Stomach smooth muscle (tissue), 2 donors: ENCODE results near the gene LEMD1.

Experiments
- H3K27ac ChIP-seq: one replicate; pipeline ENCODE4 v1.7.0; 2013; ENCODE audit warnings: mild to moderate bottlenecking, low read length, inconsistent platforms
- H3K27me3 ChIP-seq, 2 donors: one replicate each; pipeline ENCODE4 v1.7.0; 2013; ENCODE audit warnings: low read length in 2 of 2; ENCODE audit not compliant: insufficient read depth in 2 of 2, control insufficient read depth in 1 of 2
- H3K36me3 ChIP-seq, 2 donors: one replicate each; pipeline ENCODE4 v1.7.0; 2013; ENCODE audit warnings: low read length in 2 of 2; ENCODE audit not compliant: control insufficient read depth in 2 of 2, insufficient read depth in 2 of 2
- H3K4me1 ChIP-seq: one replicate; pipeline ENCODE4 v1.7.0; 2013; ENCODE audit warnings: low read length; ENCODE audit not compliant: control insufficient read depth, insufficient read depth
- H3K4me3 ChIP-seq, 2 donors: one replicate each; pipeline ENCODE4 v1.7.0; 2013; ENCODE audit warnings: low read length in 2 of 2
- H3K9ac ChIP-seq, 2 donors: one replicate each; pipeline ENCODE4 v1.7.0; 2013; ENCODE audit warnings: low read length in 2 of 2, mild to moderate bottlenecking in 1 of 2
- H3K9me3 ChIP-seq, 2 donors: one replicate each; pipeline ENCODE4 v1.7.0; 2013; ENCODE audit warnings: low read length in 2 of 2; ENCODE audit not compliant: control insufficient read depth in 2 of 2
- donor health status: healthy.
- donor health status: Pancreatic carcinoma.

The LEMD1 gene, protein sequence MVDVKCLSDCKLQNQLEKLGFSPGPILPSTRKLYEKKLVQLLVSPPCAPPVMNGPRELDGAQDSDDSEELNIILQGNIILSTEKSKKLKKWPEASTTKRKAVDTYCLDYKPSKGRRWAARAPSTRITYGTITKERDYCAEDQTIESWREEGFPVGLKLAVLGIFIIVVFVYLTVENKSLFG

DNA sequence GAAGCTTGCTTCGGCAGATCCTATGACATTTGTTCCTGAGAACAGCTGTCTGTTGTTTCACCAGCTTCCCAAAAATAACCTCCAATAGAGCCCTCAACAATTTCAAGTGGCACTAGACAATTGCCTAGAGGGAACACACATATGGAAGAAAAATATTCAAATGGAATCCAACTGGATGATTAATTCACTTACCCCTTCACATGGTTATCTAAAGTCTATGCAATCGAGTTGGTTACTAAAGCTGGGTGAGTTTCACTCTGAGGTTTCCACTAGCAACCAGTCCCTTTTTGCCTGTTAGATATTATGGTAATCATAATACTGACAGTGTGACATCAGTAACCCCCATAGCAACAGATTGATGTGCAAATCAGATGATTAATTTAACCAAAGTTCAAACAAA, at the start of gene LEMD1:
TSS of gene LEMD1 (minus strand) at position 259 of the 400 bp plus-strand sequence. CDS start 1,520 bp downstream, outside the sequence.
- Histone ChIP-seq H3K4me1 (no peaks in the 10 kb centered on the region), H3K36me3 (no peaks in the 10 kb centered on the region), H3K27me3 (peaks cover 0 to 3% of the 10 kb centered on the region in 2 donors), H3K4me3 (no peak within 1 kb of the TSS), H3K27ac (no peak within 1 kb of the TSS), H3K9ac (no peak within 1 kb of the TSS), H3K9me3 (no peaks in the 10 kb centered on the region)

DNA sequence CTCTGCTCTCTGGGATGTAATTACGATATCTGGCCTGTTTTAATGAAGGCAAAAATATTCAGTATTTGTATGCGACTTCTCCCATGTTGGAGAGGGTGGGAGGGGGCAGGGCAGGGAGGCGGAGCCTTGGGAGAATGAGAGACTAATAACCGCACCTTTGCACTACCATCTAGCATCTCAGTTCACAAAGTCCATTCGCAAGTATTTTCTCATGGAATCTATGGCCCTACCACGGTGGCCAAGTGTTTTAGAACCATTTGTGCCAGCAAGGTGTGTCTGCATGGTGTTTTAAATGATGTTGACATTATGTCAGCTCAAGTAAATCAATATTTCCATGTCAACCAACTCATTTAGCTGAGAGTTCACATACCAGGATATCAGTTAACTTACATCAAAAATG, 48.3 kb upstream of the LEMD1 start:
- Histone ChIP-seq H3K9me3 (peaks cover 4 to 5% of the 10 kb centered on the region in 2 donors), H3K9ac (no peak overlapping the region), H3K27me3 (peaks cover 8 to 23% of the 10 kb centered on the region in 2 donors), H3K36me3 (no peaks in the 10 kb centered on the region), H3K27ac (no peak overlapping the region), H3K4me1 (no peaks in the 10 kb centered on the region), H3K4me3 (no peak overlapping the region)

DNA sequence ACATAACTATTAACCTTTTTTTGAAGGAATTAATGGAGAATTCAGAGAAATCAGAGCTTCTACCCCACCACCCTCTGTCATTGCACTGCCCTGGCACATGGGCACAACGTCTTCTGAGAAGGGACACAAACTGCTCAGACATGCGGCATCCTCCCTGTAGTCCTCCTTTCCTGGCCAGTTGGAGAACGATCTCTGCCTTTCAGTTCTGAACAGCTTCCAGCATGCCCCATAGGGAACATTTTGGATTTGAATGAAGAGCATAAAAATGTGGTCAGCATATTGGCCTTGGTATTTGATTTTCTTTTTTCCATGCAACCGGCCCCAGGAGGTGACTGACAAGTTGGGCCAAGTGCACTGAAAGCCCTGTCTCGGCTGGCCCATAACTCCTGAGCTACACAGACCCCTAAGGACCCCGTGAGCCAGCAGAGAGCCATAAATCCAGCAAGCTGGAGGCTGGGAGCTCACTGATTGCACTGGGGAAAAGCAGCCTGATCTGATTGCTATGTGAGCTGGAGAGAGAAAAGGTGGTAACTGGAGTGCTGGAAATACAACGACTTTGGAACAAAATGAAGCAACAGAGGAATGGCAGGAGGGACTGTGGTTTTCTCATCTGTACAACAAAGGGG, 44.9 kb upstream of the LEMD1 start:
- H3K9me3 ChIP-seq = no peaks in the 10 kb centered on the region
- peaks cover 2 to 10% of the 10 kb centered on the region in 2 donors for H3K27me3 ChIP-seq
- H3K4me1 ChIP-seq = no peaks in the 10 kb centered on the region
- H3K9ac ChIP-seq = no peak overlapping the region
- no peak overlapping the region for H3K27ac ChIP-seq
- H3K36me3 ChIP-seq = no peaks in the 10 kb centered on the region
- no peak overlapping the region for H3K4me3 ChIP-seq

DNA sequence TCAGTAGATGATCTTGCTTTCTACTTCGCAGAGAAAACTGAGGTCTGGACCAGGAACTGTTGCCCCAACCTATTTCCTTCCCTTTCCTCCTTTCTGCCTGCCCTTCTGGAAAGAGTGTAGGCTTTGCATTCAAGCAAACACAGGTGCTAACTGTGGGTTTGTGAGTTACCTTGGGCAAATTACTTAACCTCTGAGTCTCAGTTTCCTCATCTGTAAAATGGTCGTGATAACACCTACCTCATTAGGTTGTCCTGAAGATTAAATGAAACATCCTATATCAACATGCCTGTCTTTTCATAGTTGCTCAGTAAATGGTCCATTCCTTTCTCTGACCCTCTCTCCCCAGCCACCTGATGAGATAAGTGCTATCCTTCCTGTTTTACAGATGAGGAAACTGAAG, 43.5 kb upstream of the LEMD1 start:
- no peak overlapping the region for H3K4me3 ChIP-seq
- H3K9ac ChIP-seq = no peak overlapping the region
- H3K36me3 ChIP-seq = no peaks in the 10 kb centered on the region
- H3K27me3 ChIP-seq = peaks cover 2 to 15% of the 10 kb centered on the region in 2 donors
- no peaks in the 10 kb centered on the region for H3K4me1 ChIP-seq
- H3K9me3 ChIP-seq = no peaks in the 10 kb centered on the region
- H3K27ac ChIP-seq = no peak overlapping the region

DNA sequence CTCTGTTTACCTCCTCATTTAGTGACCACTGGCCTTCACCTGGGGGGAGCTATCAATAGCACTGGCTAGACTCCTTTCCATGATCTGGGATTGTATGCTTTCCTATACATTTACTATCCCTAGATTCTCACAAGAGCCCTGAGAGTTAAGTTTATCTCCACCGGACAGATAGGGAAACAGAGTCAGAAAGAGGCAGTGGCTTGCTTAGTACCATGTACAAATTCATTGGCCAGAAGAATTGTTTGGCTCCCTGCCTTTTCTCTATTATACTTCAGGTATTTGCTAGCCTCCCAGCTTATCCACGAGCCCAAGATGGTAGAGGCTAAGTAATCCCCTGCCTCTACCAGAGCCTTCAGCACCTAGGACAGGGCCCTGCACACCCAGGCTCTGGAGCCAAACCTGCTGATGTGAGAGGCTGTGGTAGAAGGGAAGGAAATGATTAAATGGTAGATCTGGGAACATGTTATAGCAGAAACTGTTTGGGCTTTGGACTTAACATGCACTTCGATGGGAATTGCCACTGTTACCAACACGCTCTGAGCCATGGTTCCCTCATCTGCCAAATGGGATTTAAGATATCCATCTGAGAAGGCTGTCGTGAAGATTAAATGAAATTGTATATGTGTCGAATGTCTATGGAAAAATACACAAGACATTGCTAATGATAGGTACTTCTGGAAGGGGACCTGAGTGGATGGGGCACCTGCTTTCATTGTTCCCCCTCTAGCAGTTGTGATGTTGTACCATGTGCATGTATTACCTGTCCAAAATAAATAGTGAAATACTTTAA, 37.1 kb upstream of the LEMD1 start:
- Histone ChIP-seq H3K36me3 (no peaks in the 10 kb centered on the region), H3K9me3 (no peaks in the 10 kb centered on the region), H3K27me3 (peaks cover 51 to 54% of the 10 kb centered on the region in 2 donors), H3K27ac (no peak overlapping the region), H3K4me3 (no peak overlapping the region), H3K9ac (no peak overlapping the region), H3K4me1 (peaks cover 16% of the 10 kb centered on the region)

DNA sequence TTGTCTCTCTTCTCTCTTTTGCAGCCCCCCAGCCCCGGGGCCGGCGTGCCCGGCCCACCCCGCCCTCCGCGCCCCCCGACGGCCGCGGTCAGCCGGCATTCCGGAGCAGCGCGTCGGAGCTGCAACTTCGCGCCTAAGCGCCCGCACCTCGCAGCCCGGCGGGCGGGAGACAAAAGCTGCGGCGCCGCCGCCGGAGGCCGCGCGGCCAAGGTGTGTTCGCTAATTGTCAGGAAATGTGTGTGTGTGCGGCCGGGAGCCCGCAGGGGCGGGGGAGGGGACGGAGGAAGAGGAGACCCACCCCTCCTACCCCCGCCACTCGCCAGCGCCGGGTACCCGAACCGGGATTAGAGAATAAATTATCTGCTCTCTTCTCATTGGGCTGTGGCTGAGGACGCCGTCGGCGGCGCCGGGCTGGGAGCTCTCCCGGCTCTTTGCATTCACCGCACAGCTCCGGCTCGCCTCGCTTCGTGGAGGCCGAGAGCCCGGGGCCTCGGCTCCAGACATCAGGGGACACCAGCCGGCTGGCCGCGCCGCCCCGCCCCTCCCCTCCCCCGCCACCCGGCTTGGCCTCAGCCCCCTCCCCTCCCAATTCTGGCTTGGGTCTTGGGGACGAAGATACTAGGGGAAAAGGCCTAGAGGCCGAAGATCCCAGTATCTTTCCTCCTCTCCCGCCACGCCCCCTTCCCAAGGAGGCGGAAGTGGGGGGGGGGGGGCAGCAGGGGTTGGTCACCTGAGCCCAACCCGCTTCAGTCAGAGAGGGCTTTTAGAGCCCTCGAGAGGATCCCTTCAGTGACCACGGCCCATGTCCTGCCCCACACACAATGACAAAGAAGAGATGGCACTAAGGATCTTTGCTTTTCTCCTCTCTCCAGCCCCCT, 35.3 kb upstream of the LEMD1 start:
- no peak overlapping the region for H3K27ac ChIP-seq
- H3K4me1 ChIP-seq = peaks cover 16% of the 10 kb centered on the region
- peaks cover 67 to 72% of the 10 kb centered on the region in 2 donors for H3K27me3 ChIP-seq
- H3K36me3 ChIP-seq = no peaks in the 10 kb centered on the region
- peak overlapping the region in 1 of 2 donors; percentile 40 for H3K4me3 ChIP-seq
- H3K9ac ChIP-seq = no peak overlapping the region
- H3K9me3 ChIP-seq = no peaks in the 10 kb centered on the region

DNA sequence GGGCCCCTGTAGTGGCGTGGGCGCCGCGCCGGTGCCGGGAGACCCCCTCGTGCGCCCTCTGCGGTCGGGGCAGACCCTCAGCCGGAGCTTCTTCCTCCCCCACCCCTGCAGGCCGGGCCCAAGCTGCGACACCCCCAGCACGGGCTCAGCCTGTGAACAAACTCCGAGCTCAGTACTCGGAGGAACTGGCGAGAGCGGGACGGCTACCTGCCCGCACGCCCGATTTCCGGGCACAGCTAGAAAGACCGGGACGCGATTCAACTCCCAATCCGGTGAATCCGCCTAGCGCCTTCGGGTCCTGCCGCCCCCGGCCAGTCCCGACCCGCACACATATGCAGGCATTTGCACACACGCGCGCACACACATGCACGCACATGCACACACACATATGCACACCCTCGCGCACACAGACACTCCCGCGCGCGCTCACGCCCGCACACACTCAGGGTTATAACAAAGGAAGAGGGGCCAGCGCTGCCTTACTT, 34.6 kb upstream of the LEMD1 start:
- H3K27me3 ChIP-seq = peaks cover 71 to 79% of the 10 kb centered on the region in 2 donors
- H3K36me3 ChIP-seq = no peaks in the 10 kb centered on the region
- no peak overlapping the region for H3K9ac ChIP-seq
- no peaks in the 10 kb centered on the region for H3K9me3 ChIP-seq
- H3K4me3 ChIP-seq = peak overlapping the region in 1 of 2 donors; percentile 35
- no peak overlapping the region for H3K27ac ChIP-seq
- H3K4me1 ChIP-seq = peaks cover 16% of the 10 kb centered on the region

DNA sequence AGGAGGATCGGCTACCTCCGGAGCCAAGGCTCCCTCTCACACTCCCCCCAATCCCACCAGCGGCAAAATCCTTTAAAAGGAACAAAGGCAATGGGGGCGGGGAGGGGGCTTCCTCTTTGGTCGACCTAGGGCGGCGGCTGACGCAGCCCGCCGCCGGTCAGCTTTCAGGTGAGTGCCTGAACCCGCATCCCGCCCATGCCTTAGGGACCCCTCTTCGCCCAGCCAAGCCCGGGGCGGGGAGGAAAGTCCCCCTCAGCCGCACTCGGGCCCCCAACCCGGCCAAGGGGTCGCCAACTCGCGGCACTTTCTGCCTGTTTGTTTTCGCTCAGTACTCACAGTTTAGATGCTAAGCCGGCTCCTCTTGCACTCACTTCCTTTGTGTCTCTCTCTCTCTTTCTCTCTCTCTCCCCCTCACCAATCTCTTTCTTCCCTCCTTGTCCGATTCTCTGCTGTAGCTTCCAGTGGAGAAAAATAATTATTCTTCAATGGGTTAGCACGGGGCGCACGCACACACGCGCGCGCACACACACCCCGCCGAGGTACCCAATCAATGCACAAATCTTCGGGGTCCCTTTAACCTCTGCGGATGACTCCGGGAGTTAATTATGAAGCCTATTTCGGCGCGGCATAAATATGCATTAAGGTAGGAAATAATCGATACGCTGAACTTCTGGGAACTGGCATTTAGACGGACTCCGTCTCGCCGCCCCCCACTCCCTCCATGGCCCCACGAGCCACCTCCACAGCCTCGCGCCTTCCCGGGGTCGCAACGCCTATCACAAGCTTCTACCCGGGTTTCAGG, 33.9 kb upstream of the LEMD1 start, which contains the start of gene BLACAT1:
TSS of gene BLACAT1 (minus strand) at position 465 of the 802 bp plus-strand sequence.
- H3K36me3 ChIP-seq = no peaks in the 10 kb centered on the region
- peaks cover 72 to 85% of the 10 kb centered on the region in 2 donors for H3K27me3 ChIP-seq
- peaks cover 16% of the 10 kb centered on the region for H3K4me1 ChIP-seq
- no peak within 1 kb of the TSS for H3K9ac ChIP-seq
- no peak within 1 kb of the TSS for H3K27ac ChIP-seq
- H3K4me3 ChIP-seq = peak within 1 kb of the TSS in 1 of 2 donors; percentile 40
- H3K9me3 ChIP-seq = no peaks in the 10 kb centered on the region

DNA sequence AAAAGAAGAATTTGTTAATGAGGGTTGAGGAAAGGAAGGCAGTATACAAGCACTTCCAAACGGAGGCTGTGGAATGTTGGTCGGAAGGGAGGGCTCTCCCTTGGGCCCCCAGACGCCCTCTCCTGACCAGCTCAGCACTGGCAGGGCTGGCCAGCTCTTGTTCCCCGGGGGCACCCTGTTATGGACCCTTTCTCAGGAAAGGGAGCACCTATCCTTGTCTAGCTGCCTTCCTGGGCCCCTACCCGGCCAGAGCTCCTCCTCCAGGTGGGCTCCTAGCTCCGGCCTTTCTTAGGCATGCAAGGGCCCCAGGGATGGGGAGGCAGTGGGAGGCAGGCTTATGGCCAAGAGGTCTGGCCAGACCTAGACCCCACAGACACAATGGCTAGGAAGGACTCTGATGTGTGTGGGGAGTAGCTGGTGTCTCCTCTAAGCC, 33.1 kb upstream of the LEMD1 start:
- Histone ChIP-seq H3K27me3 (peaks cover 72 to 84% of the 10 kb centered on the region in 2 donors), H3K27ac (no peak overlapping the region), H3K9me3 (no peaks in the 10 kb centered on the region)

More for the DNA sequence above, 33.1 kb upstream of the LEMD1 start:
- Histone ChIP-seq H3K36me3 (no peaks in the 10 kb centered on the region), H3K4me3 (no peak overlapping the region), H3K4me1 (peaks cover 16% of the 10 kb centered on the region), H3K9ac (no peak overlapping the region)
